NCI-H2029 (cell line): ENCODE data around the gene HOXA9.

Source experiments
- DNase-seq: peaks from one replicate; lab custom pipeline; 2025; lab: John Stamatoyannopoulos, UW

HOXA9 gene

DNA sequence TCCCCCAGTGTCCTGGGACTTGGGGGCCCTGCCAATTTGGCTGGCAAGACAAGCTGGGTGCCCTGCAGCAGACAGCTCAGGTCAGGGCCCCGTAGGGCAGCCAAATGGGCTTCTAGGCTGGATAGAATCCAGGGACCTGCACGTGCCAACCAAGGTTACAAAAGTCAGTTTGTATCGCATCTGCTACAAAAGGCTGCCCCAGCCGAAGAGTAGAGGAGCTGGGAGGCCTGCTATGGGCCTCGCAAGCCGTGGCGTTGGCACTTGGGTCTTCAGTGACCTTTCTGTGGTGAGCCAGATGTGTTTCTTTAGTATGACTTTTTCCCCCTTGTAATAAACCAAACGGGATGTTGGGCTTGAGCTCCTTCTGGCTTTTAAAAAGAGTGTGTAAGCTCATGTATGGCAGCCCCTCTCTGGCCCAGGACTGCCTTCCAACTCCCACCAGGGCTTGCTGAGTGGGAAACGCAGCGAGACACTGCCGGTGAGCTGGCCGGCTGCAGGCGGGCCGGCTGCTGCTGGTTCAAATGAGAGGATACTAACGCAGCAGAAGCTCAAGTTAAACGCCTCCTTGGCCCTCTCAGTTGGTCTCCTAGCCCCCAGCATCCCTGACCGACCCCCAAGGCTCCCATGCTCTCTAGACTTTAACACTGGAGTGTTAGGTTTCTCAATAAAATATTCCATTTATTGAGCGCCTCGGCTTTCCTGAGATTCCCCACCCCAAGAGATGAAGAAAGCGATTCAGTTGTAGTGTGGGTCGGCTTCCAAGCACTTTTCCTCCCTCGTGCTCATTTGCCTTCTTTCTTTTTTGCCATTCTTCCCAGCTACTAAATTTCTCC, 11.8 kb upstream of the HOXA9 start:
- no peak for DNase-seq

GRCh38 chr7:27176524-27176845, 11.1 kb upstream of the HOXA9 start:
- DNase-seq = no peak

- no peak for DNase-seq
These were observed 10.5 kb upstream of the HOXA9 start for GRCh38 chr7:27175626-27176523.

DNA sequence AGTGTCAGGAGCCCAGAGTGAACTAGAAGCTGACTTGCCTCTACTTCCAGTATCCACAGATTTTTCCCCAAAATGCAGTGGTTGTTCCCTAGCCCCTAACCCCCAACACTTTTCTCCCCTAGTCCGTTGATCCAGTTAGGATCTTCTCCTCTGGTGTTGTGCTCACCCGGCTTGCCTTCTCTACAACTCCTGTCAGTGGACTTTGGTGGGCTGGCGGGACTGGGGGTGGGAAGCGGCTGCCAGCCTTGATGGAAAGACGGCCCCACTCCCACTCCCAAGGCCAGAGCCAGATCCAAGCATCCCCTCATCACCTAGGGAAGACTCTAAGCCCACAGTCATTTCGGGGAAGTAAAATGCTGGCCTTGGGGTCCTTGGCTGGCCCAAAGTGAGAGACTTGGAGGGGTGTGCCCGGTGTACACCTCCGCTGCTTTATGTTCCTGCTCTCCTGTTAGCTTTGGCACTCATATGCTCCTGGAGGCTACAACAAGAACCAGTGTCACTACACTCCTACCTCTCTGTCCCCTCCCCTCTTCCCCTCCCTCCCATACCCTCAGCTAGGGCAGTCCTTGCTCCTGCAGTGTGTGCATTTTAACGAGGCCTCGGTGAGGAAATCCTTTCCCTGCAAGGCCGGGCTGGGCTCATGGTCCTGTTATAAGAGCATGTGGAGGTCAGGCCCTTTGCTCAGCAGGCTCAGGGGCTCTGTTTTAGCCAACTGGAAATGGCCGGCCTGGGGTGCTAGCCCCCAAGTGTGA, 9.7 kb upstream of the HOXA9 start:
- DNase-seq = no peak

DNA sequence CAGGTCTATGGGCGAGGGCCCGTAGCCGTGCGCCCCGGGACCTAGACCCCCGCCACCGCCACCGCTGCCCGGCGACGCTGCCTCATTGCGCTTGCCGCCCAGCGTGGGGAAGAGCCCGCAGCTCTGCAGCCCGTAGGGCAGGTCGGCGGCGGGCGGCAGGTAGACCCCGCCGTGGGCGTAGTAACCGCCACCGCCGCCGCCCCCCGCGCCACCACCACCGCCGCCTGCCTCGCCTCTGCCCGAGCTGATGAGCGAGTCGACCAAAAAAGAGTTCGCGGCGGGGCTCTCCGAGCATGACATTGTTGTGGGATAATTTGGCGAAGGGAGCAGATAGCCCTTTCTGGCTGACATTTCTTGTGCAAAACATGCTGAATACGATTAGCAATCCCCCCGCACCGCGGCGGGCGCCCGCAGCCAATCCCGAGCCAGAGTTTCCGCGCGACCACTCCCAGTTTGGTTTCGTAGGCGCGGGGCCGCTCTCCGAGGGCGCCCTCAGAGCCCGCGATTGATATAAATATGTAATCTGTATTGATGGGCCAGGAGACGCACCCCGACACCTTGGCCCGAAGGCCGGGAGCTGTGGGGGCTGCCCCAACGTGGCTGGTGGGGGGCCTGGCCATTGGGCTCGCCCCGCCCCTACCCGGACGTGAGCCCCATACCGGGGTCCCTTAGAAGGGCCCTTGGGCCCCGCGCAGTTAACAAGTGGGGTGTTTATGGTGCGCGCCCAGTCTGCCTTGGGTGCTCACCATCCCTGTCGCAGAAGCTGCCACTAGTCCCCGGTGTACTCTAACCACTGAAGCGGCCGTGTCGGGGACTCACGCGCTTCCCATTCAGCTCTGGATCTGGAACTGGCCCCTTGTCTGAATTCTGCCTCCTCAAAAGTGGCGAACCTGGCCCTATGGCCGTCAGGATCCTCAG, 8.9 kb upstream of the HOXA9 start, which contains the start of gene HOXA10:
TSS of gene HOXA10 (minus strand) at position 365 of the 918 bp plus-strand sequence. CDS start at position 351, 14 bp downstream.
- no peak for DNase-seq

- DNase-seq = no peak
These were observed 8.2 kb upstream of the HOXA9 start for GRCh38 chr7:27173511-27173955.

GRCh38 chr7:27172823-27173510, 7.6 kb upstream of the HOXA9 start:
- no peak for DNase-seq

- DNase-seq = no peak
These were observed 7.0 kb upstream of the HOXA9 start for GRCh38 chr7:27172315-27172774.

GRCh38 chr7:27171637-27172314, 6.4 kb upstream of the HOXA9 start:
- DNase-seq = no peak

- no peak for DNase-seq
These were observed 5.9 kb upstream of the HOXA9 start for GRCh38 chr7:27171325-27171636.

- DNase-seq = no peak
These were observed 5.3 kb upstream of the HOXA9 start for GRCh38 chr7:27170426-27171324.

DNA sequence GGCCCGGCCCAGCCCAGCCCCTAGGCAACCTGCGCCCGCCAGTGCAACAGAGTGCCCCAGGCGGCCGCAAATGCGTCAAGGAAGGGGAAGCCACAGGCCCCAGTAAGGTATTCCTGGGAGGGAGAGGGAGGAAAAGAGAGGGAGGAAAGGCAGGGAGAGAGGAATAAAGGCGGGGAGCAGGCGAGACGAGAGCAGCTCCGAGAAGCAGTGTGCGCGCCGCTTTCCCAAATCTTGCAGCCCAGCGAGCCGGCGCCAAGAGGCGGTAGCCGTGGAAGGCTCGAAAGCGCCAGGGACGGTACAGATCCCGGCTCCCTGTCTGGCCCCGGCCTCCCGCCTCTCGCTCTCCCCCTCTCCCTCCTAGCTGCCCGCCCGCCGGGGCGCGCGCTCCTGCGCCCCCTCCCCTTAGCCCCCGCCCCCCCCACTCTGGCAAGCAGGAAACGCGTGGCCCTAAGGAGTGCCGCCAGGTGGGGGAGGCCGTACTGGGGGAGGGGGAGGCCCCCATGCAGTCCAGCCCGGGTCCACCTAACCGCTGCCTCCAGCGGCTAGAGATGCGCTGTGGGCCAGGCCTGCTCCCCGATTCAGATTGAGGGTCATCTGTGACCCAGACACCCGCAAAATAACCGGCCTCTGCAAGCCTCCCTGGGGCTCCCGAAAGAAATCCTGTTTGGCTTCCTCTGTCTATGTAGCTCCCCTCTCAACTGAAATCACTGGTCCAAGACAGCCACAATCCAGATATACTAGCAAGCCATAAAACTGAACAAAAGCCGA, 4.5 kb upstream of the HOXA9 start:
- DNase-seq = no peak

- no peak for DNase-seq
These were observed 3.1 kb upstream of the HOXA9 start for GRCh38 chr7:27168265-27168947.

DNA sequence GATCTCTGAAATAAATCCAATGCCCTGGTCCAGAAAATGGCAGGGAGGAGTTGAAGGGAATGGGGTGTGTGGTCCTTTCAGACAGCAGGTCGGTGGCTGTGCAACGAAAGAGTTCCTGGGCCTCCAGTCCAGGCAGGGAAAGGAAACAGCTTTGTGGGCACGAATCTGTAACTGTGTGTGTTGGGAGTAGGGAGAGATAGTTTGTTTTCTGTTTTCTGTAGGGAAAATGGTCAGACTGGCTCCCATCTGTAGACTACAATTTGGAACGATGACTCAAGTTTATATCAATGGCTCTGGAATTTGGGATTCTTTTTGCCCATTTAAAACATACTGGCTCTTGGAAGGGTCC, 2.6 kb upstream of the HOXA9 start:
- no peak for DNase-seq

GRCh38 chr7:27166531-27167505, 1.5 kb upstream of the HOXA9 start:
- DNase-seq = no peak

DNA sequence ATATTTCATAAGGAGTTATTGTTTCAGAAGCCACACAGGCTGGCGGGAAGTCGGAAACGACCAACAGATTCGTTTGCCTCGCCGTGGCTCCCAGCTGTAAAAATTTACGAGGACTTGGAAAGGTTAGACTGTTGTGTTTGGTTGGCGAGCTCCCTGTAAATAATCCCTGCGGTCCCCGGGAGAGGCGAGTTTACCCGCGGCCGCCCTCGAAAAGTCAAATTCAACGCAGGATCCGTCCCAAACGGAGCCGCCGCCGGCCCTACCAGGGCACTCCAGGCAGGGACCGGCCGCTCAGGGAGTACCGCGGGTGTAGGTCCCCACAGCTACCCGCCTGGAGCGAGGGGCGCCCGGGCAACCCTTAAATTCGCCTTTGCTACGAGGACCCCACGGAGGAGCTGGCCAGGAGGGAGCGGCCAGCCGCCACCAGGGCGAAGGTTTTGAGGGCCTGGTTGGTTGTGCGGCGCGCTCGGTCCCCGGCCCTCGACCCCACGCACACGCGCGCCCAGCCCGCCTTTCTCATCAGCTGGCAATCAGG, 726 bp upstream of the HOXA9 start:
- no peak for DNase-seq
